H1 (cell line): ENCODE data around the gene HNRNPAB. TPM values are rescaled to one million over a fixed set of nuclear protein-coding genes. Genes with fewer than 3 reads are reported as not detected.
A peak's percentile ranks its signal among the peaks of the same experiment; 100 is the strongest.

Source experiments
- CTCF ChIA-PET: fragments of 300-600 bp; sonication (Branson Sonifier 250); formaldehyde crosslinking; loops from one replicate; lab custom pipeline; 2021; ENCODE audit not compliant: partially characterized antibody; lab: Charles Lee
- POLR2A ChIA-PET: fragments of 300-600 bp; sonication (Branson Sonifier 250); formaldehyde crosslinking; loops from one replicate; lab custom pipeline; 2021; ENCODE audit warnings: inconsistent platforms; ENCODE audit not compliant: partially characterized antibody; lab: Charles Lee
- DNase-seq, 2 experiments: peaks; one replicate each; pipeline versions ENCODE4 v3.0.0 to v3.0.0-alpha.2; 2010 to 2022; ENCODE audit warnings: low spot score in 2 of 2, low read depth in 1 of 2, mixed read lengths in 1 of 2
- FAIRE-seq: peaks from 2 replicates; lab custom pipeline; 2011; peaks lifted over from hg19 to GRCh38; lab: Jason Lieb, UNC
- H2AFZ ChIP-seq: 2 replicates; pipeline ENCODE4 v1.8.1; 2012; ENCODE audit warnings: low read length, inconsistent platforms
- H2AK5ac ChIP-seq: 2 replicates; pipeline ENCODE4 v1.6.1; 2013; ENCODE audit warnings: low read depth, low read length
- H2BK120ac ChIP-seq: replicated peaks from 2 replicates; pipeline ENCODE3; 2013; ENCODE audit warnings: low read depth, low read length, inconsistent platforms
- H2BK12ac ChIP-seq: 2 replicates; pipeline ENCODE4 v1.6.1; 2013; ENCODE audit warnings: low read depth, low read length
- H2BK15ac ChIP-seq: 2 replicates; pipeline ENCODE4 v1.6.1; 2013; ENCODE audit warnings: low read length
- H2BK20ac ChIP-seq: 2 replicates; pipeline ENCODE4 v1.6.1; 2013; ENCODE audit warnings: low read length
- H2BK5ac ChIP-seq: 2 replicates; pipeline ENCODE4 v1.6.1; 2013; ENCODE audit warnings: low read depth, low read length
- H3K14ac ChIP-seq: 2 replicates; pipeline ENCODE4 v1.6.1; 2013; ENCODE audit warnings: inconsistent platforms; ENCODE audit not compliant: insufficient read length
- H3K18ac ChIP-seq: 2 replicates; pipeline ENCODE4 v1.6.1; 2013; ENCODE audit warnings: low read length; ENCODE audit errors: extremely low read depth
- H3K23ac ChIP-seq: 2 replicates; pipeline ENCODE4 v1.6.1; 2013; ENCODE audit warnings: inconsistent platforms; ENCODE audit not compliant: insufficient read length
- H3K23me2 ChIP-seq: 2 replicates; pipeline ENCODE4 v1.6.1; 2013; ENCODE audit warnings: low read depth, low read length
- H3K27ac ChIP-seq: 2 replicates; pipeline ENCODE4 v1.6.1; 2011; ENCODE audit warnings: low read depth, low read length, inconsistent platforms
- H3K27me3 ChIP-seq, 4 experiments: replicated peaks in 1 of 4; 1 replicate in 1 of 4; 2 replicates in 3 of 4; pipeline versions ENCODE4 v1.6.1 to v1.8.1; 2011 to 2013; ENCODE audit warnings: low read length in 3 of 4, mild to moderate bottlenecking in 3 of 4, inconsistent platforms in 2 of 4, mixed read lengths in 2 of 4, moderate library complexity in 1 of 4; ENCODE audit not compliant: control insufficient read depth in 3 of 4, insufficient read depth in 3 of 4; ENCODE audit errors: extremely low read depth in 1 of 4
- H3K36me3 ChIP-seq, 4 experiments: 2 replicates each; pipeline versions ENCODE4 v1.6.1 to v1.8.1; 2011 to 2013; ENCODE audit warnings: mild to moderate bottlenecking in 4 of 4, low read length in 3 of 4, moderate library complexity in 2 of 4, control low read depth in 1 of 4, inconsistent platforms in 1 of 4; ENCODE audit not compliant: insufficient read depth in 4 of 4, control insufficient read depth in 2 of 4
- H3K4ac ChIP-seq: replicated peaks from 2 replicates; pipeline ENCODE3; 2013; ENCODE audit warnings: low read length, low read depth, mixed read lengths, inconsistent platforms; ENCODE audit not compliant: insufficient read length
- H3K4me1 ChIP-seq, 4 experiments: replicated peaks in 1 of 4; 1 replicate in 1 of 4; 2 replicates in 3 of 4; pipeline versions ENCODE4 v1.6.1 to v1.8.1; 2011 to 2013; ENCODE audit warnings: low read length in 3 of 4, inconsistent platforms in 2 of 4, mixed read lengths in 1 of 4; ENCODE audit not compliant: insufficient read depth in 4 of 4, control insufficient read depth in 3 of 4
- H3K4me2 ChIP-seq, 2 experiments: 2 replicates each; pipeline versions ENCODE4 v1.6.1 to v1.8.1; 2011 to 2013; ENCODE audit warnings: low read depth in 2 of 2, low read length in 2 of 2, control low read depth in 1 of 2, inconsistent platforms in 1 of 2, mild to moderate bottlenecking in 1 of 2; ENCODE audit not compliant: insufficient read depth in 1 of 2
- H3K4me3 ChIP-seq, 4 experiments: fragments of 200-600, 300-600 bp in 1 of 4; sonication (generic), shearing (Covaris generic), sonication (Bioruptor Twin) in 1 of 4; 2 replicates each; pipeline versions ENCODE4 v1.5.1 to v1.8.1; 2011 to 2016; ENCODE audit warnings: low read length in 4 of 4, low read depth in 3 of 4, control low read depth in 2 of 4, inconsistent platforms in 2 of 4, mild to moderate bottlenecking in 2 of 4, mixed read lengths in 1 of 4, moderate library complexity in 1 of 4; ENCODE audit not compliant: insufficient read depth in 2 of 4; ENCODE audit errors: extremely low read depth in 1 of 4
- H3K56ac ChIP-seq: replicated peaks from 2 replicates; pipeline ENCODE3; 2013; ENCODE audit warnings: low read depth, mild to moderate bottlenecking, mixed read lengths, low read length, inconsistent platforms; ENCODE audit not compliant: insufficient read length
- H3K79me1 ChIP-seq: 2 replicates; pipeline ENCODE4 v1.6.1; 2013; ENCODE audit warnings: low read depth, low read length, control low read depth
- H3K79me2 ChIP-seq, 2 experiments: 2 replicates each; pipeline versions ENCODE4 v1.6.1 to v1.8.1; 2012 to 2013; ENCODE audit warnings: low read length in 2 of 2, mild to moderate bottlenecking in 2 of 2, inconsistent platforms in 1 of 2; ENCODE audit not compliant: insufficient read depth in 2 of 2, control insufficient read depth in 1 of 2
- H3K9ac ChIP-seq, 4 experiments: replicated peaks in 1 of 4; 1 replicate in 1 of 4; 2 replicates in 3 of 4; pipeline versions ENCODE4 v1.6.1 to v1.8.1; 2011 to 2013; ENCODE audit warnings: low read depth in 3 of 4, low read length in 3 of 4, control low read depth in 2 of 4, mild to moderate bottlenecking in 2 of 4, moderate library complexity in 2 of 4, inconsistent platforms in 1 of 4; ENCODE audit errors: extremely low read depth in 1 of 4
- H3K9me3 ChIP-seq, 2 experiments: 2 replicates each; pipeline versions ENCODE4 v1.6.1 to v1.8.1; 2012 to 2013; ENCODE audit warnings: mild to moderate bottlenecking in 2 of 2, moderate library complexity in 2 of 2, control low read depth in 1 of 2, inconsistent platforms in 1 of 2, low read depth in 1 of 2, low read length in 1 of 2, mixed read lengths in 1 of 2; ENCODE audit not compliant: insufficient read depth in 2 of 2
- H4K20me1 ChIP-seq, 2 experiments: replicated peaks in 1 of 2; 2 replicates each; pipeline versions ENCODE3 to v1.8.1; 2011 to 2013; ENCODE audit warnings: inconsistent platforms in 2 of 2, low read length in 2 of 2, mild to moderate bottlenecking in 1 of 2; ENCODE audit not compliant: insufficient read depth in 2 of 2, control insufficient read depth in 1 of 2
- H4K5ac ChIP-seq: 2 replicates; pipeline ENCODE4 v1.6.1; 2013; ENCODE audit warnings: low read length, low read depth, mixed read lengths, inconsistent platforms; ENCODE audit not compliant: insufficient read length
- H4K8ac ChIP-seq: 2 replicates; pipeline ENCODE4 v1.8.0; 2013; ENCODE audit warnings: mild to moderate bottlenecking, moderate library complexity, low read length, inconsistent platforms; ENCODE audit not compliant: insufficient read depth; ENCODE audit errors: extremely low read depth
- H4K91ac ChIP-seq: replicated peaks from 2 replicates; pipeline ENCODE3; 2013; ENCODE audit warnings: low read length, mixed read lengths, inconsistent platforms; ENCODE audit not compliant: insufficient read length
- ASH2L ChIP-seq: fragments of 200-600, 300-600 bp; sonication (generic); IDR thresholded peaks from one replicate; pipeline ENCODE4 v1.7.1; 2017; ENCODE audit warnings: low read length
- CBX8 ChIP-seq: fragments of 300-800, 300-1000 bp; sonication (generic); IDR thresholded peaks from 2 replicates; pipeline ENCODE4 v1.7.1; 2016; ENCODE audit warnings: low read depth, low read length, borderline replicate concordance
- CHD1 ChIP-seq: IDR thresholded peaks from 2 replicates; pipeline ENCODE4 v1.6.1; 2012; ENCODE audit warnings: low read depth, low read length, improper control_type of control experiment
- CHD2 ChIP-seq: IDR thresholded peaks from 2 replicates; pipeline ENCODE4 v1.6.1; 2012; ENCODE audit warnings: low read length, improper control_type of control experiment
- CTBP2 ChIP-seq: IDR thresholded peaks from 2 replicates; pipeline ENCODE4 v1.7.0; 2011; ENCODE audit warnings: borderline replicate concordance, mild to moderate bottlenecking, moderate library complexity, mixed read lengths, low read length; ENCODE audit not compliant: insufficient read depth, insufficient read length
- EGR1 ChIP-seq: IDR thresholded peaks from 2 replicates; pipeline ENCODE4 v1.6.1; 2011; ENCODE audit warnings: low read depth, low read length, borderline replicate concordance
- MAX ChIP-seq: IDR thresholded peaks from 2 replicates; pipeline ENCODE4 v1.6.1; 2012; ENCODE audit warnings: inconsistent platforms
- NANOG ChIP-seq: IDR thresholded peaks from 2 replicates; pipeline ENCODE4 v1.6.1; 2011; ENCODE audit warnings: low read length, low read depth, mild to moderate bottlenecking, inconsistent platforms; ENCODE audit not compliant: insufficient read depth, poor library complexity, severe bottlenecking
- POU5F1 ChIP-seq: IDR thresholded peaks from 2 replicates; pipeline ENCODE4 v1.6.1; 2011; ENCODE audit warnings: low read depth, mild to moderate bottlenecking, low read length, moderate library complexity
- SIRT6 ChIP-seq: IDR thresholded peaks from one replicate; pipeline ENCODE4 v1.7.1; 2012; ENCODE audit warnings: low read length, inconsistent platforms
- TAF7 ChIP-seq: optimal IDR thresholded peaks from 2 replicates; pipeline ENCODE3; 2011; ENCODE audit warnings: low read depth, mild to moderate bottlenecking, inconsistent platforms, low read length, moderate library complexity, borderline replicate concordance
- USF2 ChIP-seq: IDR thresholded peaks from 2 replicates; pipeline ENCODE4 v1.6.1; 2011; ENCODE audit warnings: low read length, improper control_type of control experiment
- WGBS, 2 experiments: shearing (Covaris generic) in 1 of 2; methylation state at CpG; one replicate each; pipeline versions ENCODE4 v1.1.6 to v1.1.7; 2013 to 2015; ENCODE audit warnings: low lambda C conversion rate in 2 of 2, mixed read lengths in 2 of 2, inconsistent platforms in 1 of 2, low coverage in 1 of 2, missing lambda C conversion rate in 1 of 2; ENCODE audit not compliant: insufficient replicate concordance in 2 of 2, insufficient coverage in 1 of 2, insufficient read length in 1 of 2; ENCODE audit errors: extremely low coverage in 1 of 2, missing lambda C conversion rate in 1 of 2; 5-methylcytosine and 5-hydroxymethylcytosine counted together
- polyA plus RNA-seq, 7 experiments: library from polyadenylated mRNA; depleted of rRNA in 3 of 7; stranded (reverse) in 5 of 7; unstranded in 2 of 7; fragments of >200 nt in 5 of 7; fragments of 200-250 nt in 2 of 7; gene quantifications; 1 replicate in 5 of 7; 2 replicates in 1 of 7; 4 replicates in 1 of 7; pipeline versions ENCODE4 v1.2.1 to v1.2.3, GENCODE V29; 2011 to 2013; ENCODE audit warnings: missing spikeins in 2 of 7, mixed read lengths in 2 of 7
- total RNA-seq: library from RNA; stranded (reverse); fragmentation: NEBNext Ultra II Directional; extraction: Animal tissue kit (Norgen Biotek cat#: 25700); gene quantifications from 2 replicates; pipeline ENCODE4 v1.2.1, GENCODE V29; 2021

HNRNPAB gene
- total and polyA plus RNA-seq, 2 of the 8 experiments (the other 6 are each of a cell fraction or from before 2014, with no cell fraction given) = 373 to 563 TPM

GRCh38 chr5:178194026-178194425 is 10.3 kb upstream of the HNRNPAB start:
- Histone ChIP-seq H3K9ac (no peak overlapping the region), H3K27ac (no peak overlapping the region), H3K18ac (no peak overlapping the region; the same call in 1 of the 2 replicates), H2BK15ac (no peak overlapping the region), H2AK5ac (no peak overlapping the region), H3K56ac (no peak overlapping the region), H3K9me3 (peaks cover 0 to 8% of the 10 kb centered on the region in 2 experiments; a peak in 2 of 4 replicates), H3K14ac (no peak overlapping the region), H3K23me2 (no peaks in the 10 kb centered on the region), H2BK12ac (peak overlapping the region; percentile 33; the same call in 1 of the 2 replicates), H4K5ac (no peak overlapping the region), H3K4ac (no peak overlapping the region), H3K4me1 (peaks cover 0 to 10% (median 3%) of the 10 kb centered on the region in 4 experiments; a peak in 3 of 7 replicates), H4K91ac (no peak overlapping the region), H2BK20ac (no peak overlapping the region), H4K20me1 (no peaks in the 10 kb centered on the region), H2BK120ac (no peak overlapping the region), H2BK5ac (no peak overlapping the region), H3K27me3 (no peaks in the 10 kb centered on the region; a peak in 1 of 7 replicates), H2AFZ (no peak overlapping the region), H3K79me2 (no peaks in the 10 kb centered on the region), H3K4me3 (no peak overlapping the region), H4K8ac (no peak overlapping the region), H3K36me3 (no peaks in the 10 kb centered on the region), H3K23ac (no peak overlapping the region), H3K4me2 (no peak overlapping the region), H3K79me1 (no peaks in the 10 kb centered on the region)
- 88% methylated on average over 6 of the region's 7 CpGs; no CpG with 5 or more reads in 1 of the 2 experiments for WGBS, 2 experiments
- no peak for DNase-seq
- ChIA-PET POLR2A (interaction anchor here (31.3 to 38.5 kb wide), 2 partner anchors 9 to 10 kb away, joined by 985 read pairs; partner anchors contain the start of genes GMCL2 and HNRNPAB), CTCF (interaction anchor here (1.1 to 1.6 kb wide), 3 partner anchors 8 to 12 kb away, joined by 3 read pairs; no protein-coding TSS in a partner anchor)
- no peak for FAIRE-seq
- TF ChIP-seq USF2 (no peak), NANOG (no peak), CHD1 (no peak), CHD2 (no peak), EGR1 (no peak), MAX (no peak), ASH2L (no peak), SIRT6 (no peak), POU5F1 (no peak), TAF7 (no peak), CTBP2 (no peak), CBX8 (no peak)
